ENCODE results near the gene FAM20A. TPM values are rescaled to one million over a fixed set of nuclear protein-coding genes. Genes with fewer than 3 reads are reported as not detected.
A peak's percentile ranks its signal among the peaks of the same experiment; 100 is the strongest.

FAM20A gene
- total RNA-seq, 1 experiment from 2014 or later: 0.11 TPM

GRCh38 chr17:68587847-68588246 lies 13.3 kb downstream of the FAM20A start:
- H3K9me2 ChIP-seq (replicated peaks; ENCODE audit: low read length): no peaks in the 10 kb centered on the region
- no peaks in the 10 kb centered on the region for H3K27me3 ChIP-seq (ENCODE audit: low read length)
- H4K20me1 ChIP-seq (ENCODE audit: low read length): no peaks in the 10 kb centered on the region
- no peak overlapping the region for H2AFZ ChIP-seq (ENCODE audit: low read length)
- intact Hi-C loops (cut with micrococcal nuclease): no loop called here
- POLR2A ChIA-PET (ENCODE audit: unreplicated experiment): interaction anchor here (0.7 kb wide), 2 partner anchors 47 to 386 kb away, joined by 4 to 8 read pairs; no protein-coding TSS in a partner anchor
- CTCF ChIA-PET: no interaction called here
- DNase-seq (no peak), ATAC-seq (peak; percentile 54; the same call in 1 of the 2 replicates)
- no peak overlapping the region for H3K27ac ChIP-seq (ENCODE audit: low read length)
- no peaks in the 10 kb centered on the region for H3K36me3 ChIP-seq (ENCODE audit: low read depth, low read length)
- H3K9ac ChIP-seq (ENCODE audit: low read length): no peak overlapping the region
- TF ChIP-seq EZH2phosphoT487 (IDR thresholded peaks at IDR 0.05; ENCODE audit: borderline replicate concordance, low read length) (no peak), CTCF (conservative IDR thresholded peaks at IDR 0.05; ENCODE audit: low read depth, low read length) (no peak), EZH2 (IDR thresholded peaks at IDR 0.05; ENCODE audit: low read length, unreplicated experiment) (no peak)
- no peaks in the 10 kb centered on the region for H3K9me3 ChIP-seq (ENCODE audit: low read length)
- no peaks in the 10 kb centered on the region for H3F3A ChIP-seq (ENCODE audit: low read length, unreplicated experiment)
- H3K4me3 ChIP-seq (ENCODE audit: low read length): no peak overlapping the region
- no peaks in the 10 kb centered on the region for H3K79me2 ChIP-seq (ENCODE audit: low read length)
- no peak overlapping the region for H3K4me2 ChIP-seq (ENCODE audit: low read length)
- no peaks in the 10 kb centered on the region for H3K4me1 ChIP-seq (ENCODE audit: insufficient read depth, low read length)
- no TSS peak for BruUV-seq (replicated peaks)

- intact Hi-C loops (cut with micrococcal nuclease): no loop called here
- Histone ChIP-seq H3K36me3 (ENCODE audit: low read depth, low read length) (no peaks in the 10 kb centered on the region), H4K20me1 (ENCODE audit: low read length) (no peaks in the 10 kb centered on the region), H3K9ac (ENCODE audit: low read length) (no peak overlapping the region), H3K9me3 (ENCODE audit: low read length) (no peaks in the 10 kb centered on the region), H3K79me2 (ENCODE audit: low read length) (no peaks in the 10 kb centered on the region), H3K27me3 (ENCODE audit: low read length) (no peaks in the 10 kb centered on the region), H3K9me2 (replicated peaks; ENCODE audit: low read length) (no peaks in the 10 kb centered on the region), H3K4me1 (ENCODE audit: insufficient read depth, low read length) (no peaks in the 10 kb centered on the region), H3K4me3 (ENCODE audit: low read length) (no peak overlapping the region), H3K27ac (ENCODE audit: low read length) (no peak overlapping the region), H3F3A (ENCODE audit: low read length, unreplicated experiment) (no peaks in the 10 kb centered on the region), H3K4me2 (ENCODE audit: low read length) (no peak overlapping the region), H2AFZ (ENCODE audit: low read length) (no peak overlapping the region)
- BruUV-seq (replicated peaks): no TSS peak
- DNase-seq (no peak), ATAC-seq (no peak)
- POLR2A ChIA-PET (ENCODE audit: unreplicated experiment): no interaction called here
- CTCF ChIA-PET: no interaction called here
- TF ChIP-seq CTCF (conservative IDR thresholded peaks at IDR 0.05; ENCODE audit: low read depth, low read length) (no peak), EZH2 (IDR thresholded peaks at IDR 0.05; ENCODE audit: low read length, unreplicated experiment) (no peak), EZH2phosphoT487 (IDR thresholded peaks at IDR 0.05; ENCODE audit: borderline replicate concordance, low read length) (no peak)
These were observed 14.1 kb downstream of the FAM20A start for GRCh38 chr17:68587026-68587425.

GRCh38 chr17:68585643-68586042 lies 15.5 kb downstream of the FAM20A start:
- no peak for ATAC-seq

More at GRCh38 chr17:68585643-68586042, 15.5 kb downstream of the FAM20A start:
- Histone ChIP-seq H3K4me1 (ENCODE audit: insufficient read depth, low read length) (no peaks in the 10 kb centered on the region), H3K9ac (ENCODE audit: low read length) (no peak overlapping the region), H4K20me1 (ENCODE audit: low read length) (no peaks in the 10 kb centered on the region), H3K9me3 (ENCODE audit: low read length) (no peaks in the 10 kb centered on the region), H3K36me3 (ENCODE audit: low read depth, low read length) (no peaks in the 10 kb centered on the region), H2AFZ (ENCODE audit: low read length) (no peak overlapping the region), H3K79me2 (ENCODE audit: low read length) (no peaks in the 10 kb centered on the region), H3K27ac (ENCODE audit: low read length) (no peak overlapping the region), H3K27me3 (ENCODE audit: low read length) (no peaks in the 10 kb centered on the region), H3F3A (ENCODE audit: low read length, unreplicated experiment) (no peaks in the 10 kb centered on the region), H3K4me2 (ENCODE audit: low read length) (no peak overlapping the region), H3K9me2 (replicated peaks; ENCODE audit: low read length) (no peaks in the 10 kb centered on the region), H3K4me3 (ENCODE audit: low read length) (no peak overlapping the region)
- BruUV-seq (replicated peaks): no TSS peak
- CTCF ChIA-PET: no interaction called here
- no peak for DNase-seq
- intact Hi-C loops (cut with micrococcal nuclease): no loop called here
- POLR2A ChIA-PET (ENCODE audit: unreplicated experiment): no interaction called here
- TF ChIP-seq CTCF (conservative IDR thresholded peaks at IDR 0.05; ENCODE audit: low read depth, low read length) (no peak), EZH2 (IDR thresholded peaks at IDR 0.05; ENCODE audit: low read length, unreplicated experiment) (no peak), EZH2phosphoT487 (IDR thresholded peaks at IDR 0.05; ENCODE audit: borderline replicate concordance, low read length) (no peak)
